IPS-15b (cell line): ENCODE results near the gene KIF26B.

Source experiments
- H3K27me3 ChIP-seq: one replicate; pipeline ENCODE4 v1.6.1; 2013; ENCODE audit warnings: low read length; ENCODE audit not compliant: control insufficient read depth, insufficient read depth
- H3K36me3 ChIP-seq: one replicate; pipeline ENCODE4 v1.6.1; 2013; ENCODE audit warnings: low read length; ENCODE audit not compliant: control insufficient read depth, insufficient read depth
- H3K4me1 ChIP-seq: one replicate; pipeline ENCODE4 v1.6.1; 2013; ENCODE audit warnings: mild to moderate bottlenecking, low read length; ENCODE audit not compliant: control insufficient read depth, insufficient read depth
- H3K4me3 ChIP-seq: one replicate; pipeline ENCODE4 v1.5.1; 2013; ENCODE audit warnings: low read depth, low read length
- H3K9ac ChIP-seq: one replicate; pipeline ENCODE4 v1.6.1; 2013; ENCODE audit warnings: low read depth, mild to moderate bottlenecking, low read length
- H3K9me3 ChIP-seq: one replicate; pipeline ENCODE4 v1.6.1; 2013; ENCODE audit warnings: mild to moderate bottlenecking, low read length; ENCODE audit not compliant: control insufficient read depth, insufficient read depth

Gene KIF26B

DNA sequence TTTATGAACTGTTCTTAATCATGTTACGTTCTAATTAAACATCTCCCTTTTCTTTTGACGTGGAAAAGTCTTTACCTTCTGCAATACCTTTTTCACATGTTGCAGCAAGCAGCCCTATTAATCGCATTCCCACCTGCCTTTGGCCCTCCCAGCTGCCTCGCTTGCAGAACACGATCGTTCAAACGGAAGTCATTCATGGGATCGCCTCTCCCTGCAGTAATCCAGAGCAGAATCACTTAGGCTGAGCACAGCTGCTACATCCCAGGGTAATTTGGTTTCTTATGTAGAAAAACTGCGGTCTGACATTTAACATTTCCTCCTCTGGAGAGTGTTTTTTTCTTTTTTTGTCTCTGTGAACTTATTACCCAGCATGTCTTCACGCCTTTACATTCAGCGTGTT is 206.3 kb downstream of the KIF26B start:
- Histone ChIP-seq H3K27me3 (no peaks in the 10 kb centered on the region), H3K4me1 (no peaks in the 10 kb centered on the region), H3K36me3 (no peaks in the 10 kb centered on the region), H3K4me3 (no peak overlapping the region), H3K9ac (no peak overlapping the region), H3K9me3 (no peaks in the 10 kb centered on the region)

DNA sequence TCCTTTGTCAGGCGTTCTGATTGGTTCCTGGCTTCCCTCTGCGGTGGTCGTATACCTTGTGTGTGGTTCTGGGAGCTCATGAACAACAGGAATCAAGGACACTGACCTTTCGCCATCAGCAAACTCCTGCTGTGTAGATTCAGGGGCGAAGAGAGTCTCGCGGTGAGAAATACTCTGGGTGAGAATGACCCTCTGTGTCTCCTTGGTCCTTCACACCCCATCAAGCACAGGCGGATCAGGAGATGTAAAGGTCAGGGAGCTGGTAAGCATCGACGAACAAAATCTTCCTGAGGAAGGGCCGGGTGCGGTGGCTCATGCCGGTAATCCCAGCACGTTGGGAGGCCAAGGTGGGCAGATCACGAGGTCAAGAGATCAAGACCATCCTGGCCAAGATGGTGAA is 207.2 kb downstream of the KIF26B start:
- Histone ChIP-seq H3K36me3 (no peaks in the 10 kb centered on the region), H3K27me3 (no peaks in the 10 kb centered on the region), H3K4me1 (no peaks in the 10 kb centered on the region), H3K9ac (no peak overlapping the region), H3K9me3 (no peaks in the 10 kb centered on the region), H3K4me3 (no peak overlapping the region)

DNA sequence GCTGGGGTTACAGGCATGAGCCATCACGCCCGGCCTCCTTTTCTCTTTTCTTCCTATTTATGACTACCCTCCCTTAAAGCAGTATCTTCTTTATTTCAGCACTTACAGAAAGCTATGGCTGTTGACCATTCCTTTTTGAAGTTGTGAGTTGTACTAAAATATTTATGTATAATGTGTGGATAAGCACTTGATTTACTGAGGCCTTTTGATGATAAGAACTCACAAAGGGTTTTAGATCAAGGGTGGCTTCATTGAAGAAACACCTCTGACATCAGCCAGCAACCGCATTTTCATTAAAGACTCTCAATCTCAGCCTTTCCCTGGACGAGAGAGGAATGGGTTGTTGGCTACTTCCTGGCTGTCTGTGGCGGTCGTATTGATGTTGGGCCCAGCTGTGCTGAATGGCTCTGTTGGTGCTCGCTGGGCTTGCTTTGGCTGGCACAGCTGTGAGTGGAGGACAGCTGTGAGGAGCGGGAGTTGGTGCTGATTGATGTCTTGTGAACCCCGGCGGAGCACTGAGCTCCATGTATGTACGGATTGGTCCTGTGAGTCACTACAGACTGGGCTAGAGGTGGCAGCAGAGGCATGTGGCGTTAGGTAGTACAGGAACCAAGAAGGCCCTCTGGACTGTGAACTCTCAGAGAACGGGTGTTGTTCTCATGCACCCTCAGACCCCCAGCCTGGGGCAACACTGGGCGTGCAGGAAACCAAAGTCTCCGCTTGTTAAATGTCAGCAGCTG is 208.8 kb downstream of the KIF26B start:
- Histone ChIP-seq H3K9me3 (no peaks in the 10 kb centered on the region), H3K9ac (no peak overlapping the region), H3K4me3 (no peak overlapping the region), H3K27me3 (no peaks in the 10 kb centered on the region), H3K36me3 (no peaks in the 10 kb centered on the region), H3K4me1 (no peaks in the 10 kb centered on the region)

DNA sequence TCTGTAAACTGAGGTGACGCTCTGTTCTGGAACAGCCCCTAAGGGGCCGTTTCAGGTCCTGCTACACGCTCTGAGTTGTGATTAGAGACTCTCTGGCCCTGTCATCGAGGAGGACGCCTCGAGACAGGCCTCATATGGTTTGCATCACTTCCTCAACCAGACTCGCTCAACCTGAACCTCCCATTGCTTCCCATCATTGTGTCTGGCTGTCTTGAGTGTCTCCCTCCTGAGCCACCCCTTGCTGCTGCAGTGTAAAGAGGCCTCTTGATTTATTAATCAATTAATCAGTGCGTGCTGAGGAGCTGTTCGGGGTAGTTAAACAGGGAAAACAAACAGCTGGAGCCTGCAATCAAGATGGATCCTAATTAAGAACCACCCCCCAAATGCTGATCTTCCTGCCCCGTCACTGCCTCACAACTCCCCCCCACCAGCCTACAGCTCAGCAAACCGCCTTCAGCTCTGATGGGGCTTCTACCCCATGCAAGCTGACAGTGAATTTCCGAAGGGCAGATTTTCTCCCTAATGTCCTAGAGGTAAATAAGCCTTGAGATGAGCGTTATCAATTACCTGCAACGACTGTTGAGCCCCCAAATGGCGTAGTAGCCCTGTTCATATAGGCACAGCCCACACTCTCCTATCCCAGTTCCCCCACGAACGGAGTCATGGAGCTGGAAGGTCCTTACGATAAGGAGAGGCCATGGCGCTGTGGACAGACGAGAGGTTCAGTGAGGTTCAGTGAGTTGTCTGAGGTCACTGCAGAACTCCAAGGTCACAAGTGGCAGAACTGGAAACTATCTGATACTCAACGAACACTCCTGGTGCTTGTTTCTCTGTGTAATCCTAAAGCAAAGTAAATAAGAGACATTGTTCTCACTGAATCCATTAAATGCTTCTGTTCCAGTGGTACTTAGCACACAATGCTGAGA is 210.6 kb downstream of the KIF26B start:
- H3K4me3 ChIP-seq, result no peak overlapping the region
- no peak overlapping the region for H3K9ac ChIP-seq

DNA sequence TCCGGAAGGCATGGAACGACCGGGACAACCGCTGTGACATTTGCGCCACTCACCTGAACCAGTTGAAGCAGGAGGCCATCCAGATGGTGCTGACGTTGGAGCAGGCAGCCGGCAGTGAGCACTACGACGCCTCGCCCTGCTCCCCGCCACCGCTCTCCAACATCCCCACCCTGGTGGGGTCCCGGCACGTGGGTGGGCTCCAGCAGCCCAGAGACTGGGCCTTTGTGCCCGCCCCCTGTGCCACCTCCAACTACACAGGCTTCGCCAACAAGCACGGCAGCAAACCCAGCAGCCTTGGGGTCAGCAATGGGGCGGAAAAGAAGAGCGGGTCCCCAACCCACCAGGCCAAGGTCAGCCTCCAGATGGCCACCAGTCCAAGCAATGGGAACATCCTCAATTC is 212.1 kb downstream of the KIF26B start:
- no peaks in the 10 kb centered on the region for H3K27me3 ChIP-seq
- H3K4me3 ChIP-seq, result no peak overlapping the region
- H3K9me3 ChIP-seq, result no peaks in the 10 kb centered on the region
- H3K4me1 ChIP-seq, result no peaks in the 10 kb centered on the region
- no peaks in the 10 kb centered on the region for H3K36me3 ChIP-seq
- no peak overlapping the region for H3K9ac ChIP-seq

More for the DNA sequence above, 210.6 kb downstream of the KIF26B start:
- Histone ChIP-seq H3K27me3 (no peaks in the 10 kb centered on the region), H3K4me1 (no peaks in the 10 kb centered on the region), H3K36me3 (no peaks in the 10 kb centered on the region), H3K9me3 (no peaks in the 10 kb centered on the region)

DNA sequence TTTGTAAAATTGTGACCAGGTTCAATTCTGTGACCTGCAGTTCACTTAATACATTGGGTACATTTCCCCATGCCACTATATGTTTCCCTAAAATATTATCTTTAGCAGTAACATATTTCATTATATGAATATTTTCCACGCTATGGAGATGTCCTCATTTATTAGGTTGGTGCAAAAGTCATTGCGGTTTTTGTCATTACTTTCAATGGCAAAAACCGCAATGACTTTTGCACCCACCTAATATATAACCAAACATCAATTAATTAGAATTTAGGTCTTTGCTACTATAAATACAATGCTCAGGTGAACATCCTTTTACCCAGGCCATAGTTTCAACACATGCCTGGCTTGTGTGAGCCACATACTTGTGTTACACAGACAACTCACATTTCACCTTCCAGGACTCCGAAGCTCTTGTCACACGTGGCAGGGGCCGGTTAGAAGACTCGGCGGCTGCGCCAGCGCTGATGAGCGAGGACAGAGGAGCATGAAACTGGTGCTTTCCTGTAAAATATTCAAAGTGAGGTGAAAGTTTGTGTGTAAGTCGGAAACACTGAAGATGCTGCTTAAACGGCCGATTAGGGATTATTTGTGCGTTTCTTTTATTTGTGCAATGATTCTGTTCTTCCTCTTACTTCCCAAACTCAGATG is 215.5 kb downstream of the KIF26B start:
- Histone ChIP-seq H3K36me3 (no peaks in the 10 kb centered on the region), H3K9me3 (no peaks in the 10 kb centered on the region), H3K27me3 (no peaks in the 10 kb centered on the region), H3K4me1 (no peaks in the 10 kb centered on the region), H3K4me3 (no peak overlapping the region), H3K9ac (no peak overlapping the region)

DNA sequence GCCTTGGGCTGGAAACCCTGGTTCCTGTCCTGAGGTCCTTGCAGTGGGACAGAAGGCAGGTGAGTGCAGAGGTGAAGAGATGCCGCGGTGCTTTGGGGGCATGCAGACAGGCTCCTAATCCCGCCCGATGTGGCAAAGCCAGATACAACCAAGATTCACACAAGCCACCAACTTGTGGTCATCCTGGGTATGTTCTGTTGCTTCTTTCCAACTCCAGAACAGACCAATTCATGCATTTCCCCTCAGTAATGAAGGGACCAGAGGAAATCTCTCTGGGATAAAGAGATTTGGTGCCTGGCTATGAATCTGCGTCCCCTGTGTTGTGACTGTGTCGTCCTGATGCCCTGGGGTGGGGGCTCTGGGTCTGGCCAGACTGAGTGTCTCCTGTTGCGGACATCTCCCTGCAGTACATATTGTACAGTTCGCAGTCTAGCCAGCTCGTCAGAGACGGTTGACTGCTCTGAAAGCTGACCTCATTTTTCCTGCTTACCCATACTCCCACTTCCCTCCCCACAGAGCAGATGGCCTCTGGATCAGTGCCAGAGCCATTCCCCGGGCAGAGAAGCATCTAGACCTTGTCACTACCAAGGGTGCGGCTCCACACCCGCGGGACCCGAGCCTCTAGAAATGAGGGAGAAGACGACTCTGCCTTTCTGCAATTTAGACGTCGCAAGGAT is 216.3 kb downstream of the KIF26B start:
- Histone ChIP-seq H3K4me3 (no peak overlapping the region), H3K27me3 (no peaks in the 10 kb centered on the region), H3K36me3 (no peaks in the 10 kb centered on the region), H3K9ac (no peak overlapping the region), H3K9me3 (no peaks in the 10 kb centered on the region), H3K4me1 (no peaks in the 10 kb centered on the region)

DNA sequence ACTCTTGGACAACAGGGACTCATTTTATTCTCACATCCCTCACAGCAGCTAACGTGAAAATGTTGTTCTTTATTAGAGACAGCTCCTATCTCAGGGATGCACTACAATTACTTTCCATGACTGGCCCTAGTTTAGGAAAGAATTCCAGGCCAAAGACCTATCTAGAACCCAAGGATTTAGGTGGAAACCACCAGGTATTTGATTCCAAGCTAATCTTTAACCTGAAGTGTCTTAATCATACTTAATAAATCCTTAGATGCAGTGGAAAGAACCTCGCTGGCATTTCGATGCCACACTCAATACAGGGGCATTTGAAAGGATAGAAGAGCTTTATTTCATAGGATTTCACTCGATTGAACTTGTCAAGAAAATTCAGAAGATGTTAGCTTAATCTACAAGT is 218.3 kb downstream of the KIF26B start:
- Histone ChIP-seq H3K9me3 (no peaks in the 10 kb centered on the region), H3K4me3 (no peak overlapping the region), H3K9ac (no peak overlapping the region), H3K36me3 (no peaks in the 10 kb centered on the region), H3K27me3 (no peaks in the 10 kb centered on the region), H3K4me1 (peaks cover 3% of the 10 kb centered on the region)

DNA sequence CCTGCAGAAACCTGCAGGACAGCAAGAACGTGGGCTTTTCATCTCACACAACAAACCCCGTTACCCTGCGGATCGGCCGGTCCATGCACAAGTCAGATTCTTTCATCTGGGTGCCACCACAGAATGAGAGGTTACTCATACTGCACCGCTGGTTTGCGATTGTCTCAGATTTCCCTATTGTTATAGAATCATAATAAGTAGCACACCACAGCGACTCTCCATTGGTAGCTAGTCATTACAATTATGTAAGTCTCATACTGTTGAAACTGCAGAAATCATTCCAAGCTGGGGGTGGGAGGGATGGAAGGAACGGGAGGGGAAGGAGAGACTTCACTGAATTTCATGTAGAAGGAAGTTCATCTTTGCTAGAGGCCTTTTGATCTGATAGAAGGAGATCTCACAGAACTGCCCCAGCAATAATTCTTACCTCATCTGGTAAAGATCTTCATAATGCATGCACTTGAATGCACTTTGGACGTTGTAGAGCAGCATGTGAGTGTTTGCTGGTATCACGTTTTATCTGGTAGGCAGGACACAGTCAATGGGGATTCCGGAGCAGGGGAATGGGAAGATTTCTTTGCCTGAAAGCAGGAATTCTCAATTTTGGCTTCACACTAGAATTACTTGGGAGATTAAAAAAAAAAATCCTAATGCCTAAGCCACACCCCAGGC is 221.1 kb downstream of the KIF26B start:
- no peak overlapping the region for H3K4me3 ChIP-seq
- H3K36me3 ChIP-seq, result no peaks in the 10 kb centered on the region
- no peaks in the 10 kb centered on the region for H3K27me3 ChIP-seq
- no peaks in the 10 kb centered on the region for H3K9me3 ChIP-seq
- no peak overlapping the region for H3K9ac ChIP-seq
- peaks cover 8% of the 10 kb centered on the region for H3K4me1 ChIP-seq

DNA sequence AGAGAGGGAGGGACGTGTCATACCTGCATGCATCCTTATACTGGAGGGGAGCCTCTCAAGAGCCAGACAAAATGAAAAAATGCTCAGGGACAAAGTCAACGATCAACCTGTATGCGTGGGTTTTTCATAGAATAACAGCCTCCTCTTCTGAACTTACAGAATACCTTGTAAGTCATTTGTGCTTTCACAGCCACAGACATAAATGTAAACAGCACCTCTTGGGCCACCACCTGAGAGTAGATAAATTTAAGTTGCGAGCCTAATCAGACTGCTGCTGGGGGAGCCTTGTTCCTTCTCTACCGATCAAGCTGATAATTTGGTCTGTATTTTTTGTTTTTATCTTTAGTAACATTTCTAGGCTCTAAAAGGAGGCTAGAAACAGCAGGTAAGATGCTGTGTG is 223.1 kb downstream of the KIF26B start:
- Histone ChIP-seq H3K36me3 (no peaks in the 10 kb centered on the region), H3K9me3 (no peaks in the 10 kb centered on the region), H3K27me3 (no peaks in the 10 kb centered on the region), H3K9ac (no peak overlapping the region), H3K4me3 (no peak overlapping the region), H3K4me1 (peaks cover 8% of the 10 kb centered on the region)

DNA sequence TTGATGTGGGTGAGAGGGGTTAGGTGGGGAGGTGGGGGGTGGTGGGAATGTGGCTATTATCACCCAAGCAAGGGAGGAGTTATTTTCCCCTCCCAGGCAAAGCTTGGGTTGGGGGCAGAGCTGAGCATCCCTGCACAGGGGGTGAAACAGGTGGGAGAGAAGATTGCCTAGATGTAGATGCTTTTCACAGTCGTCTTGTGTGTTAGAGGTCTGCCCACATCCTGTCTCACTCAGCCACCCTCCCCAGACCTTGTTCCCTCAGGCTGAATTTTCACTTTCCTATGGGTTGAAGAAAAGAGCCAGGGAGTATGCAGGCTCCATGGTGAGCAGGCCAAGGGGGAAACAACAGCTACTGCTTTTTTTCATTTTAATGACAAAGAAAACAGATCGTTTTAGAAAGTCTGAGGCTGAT is 223.5 kb downstream of the KIF26B start:
- Histone ChIP-seq H3K36me3 (no peaks in the 10 kb centered on the region), H3K9me3 (no peaks in the 10 kb centered on the region), H3K27me3 (no peaks in the 10 kb centered on the region), H3K9ac (no peak overlapping the region), H3K4me1 (peaks cover 9% of the 10 kb centered on the region), H3K4me3 (no peak overlapping the region)
